Prostate gland (tissue), 2 donors: ENCODE results near the gene IL33.

Source experiments
- POLR2A ChIP-seq: fragments of 450-650 bp; IDR thresholded peaks from one replicate; pipeline ENCODE4 v1.6.1; 2016; ENCODE audit warnings: antibody characterized with exemption, mild to moderate bottlenecking
- TF ChIP-seq, protein P1 (sequence below), 4 experiments: fragments of 200-600 bp in 2 of 4; fragments of 450-650 bp in 2 of 4; sonication (generic) in 2 of 4; IDR thresholded peaks; 1 replicate in 3 of 4; 2 replicates in 1 of 4; pipeline ENCODE4 v1.5.1; 2016 to 2019; ENCODE audit warnings: antibody characterized with exemption in 4 of 4, mild to moderate bottlenecking in 2 of 4, moderate library complexity in 2 of 4

DNA sequence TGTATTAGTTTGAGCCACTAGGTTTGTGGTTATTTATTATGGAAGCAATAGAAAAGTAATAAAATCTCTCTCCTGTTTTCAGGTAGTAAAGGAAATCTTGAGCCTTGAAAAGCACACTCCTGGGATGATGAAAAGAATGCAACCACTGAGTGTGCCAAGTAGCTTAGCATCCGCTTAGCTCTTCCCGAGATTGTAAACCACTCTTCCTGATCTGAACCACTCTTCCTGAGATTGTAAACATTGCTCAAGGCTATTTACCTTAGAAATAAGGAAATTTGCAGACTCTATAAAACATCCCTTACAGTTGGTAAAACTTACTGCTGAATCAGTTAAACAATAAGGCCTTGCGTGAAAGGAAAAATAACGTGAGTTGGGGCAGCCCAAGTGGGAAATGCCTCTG, 17.4 kb upstream of the IL33 start:
- TF ChIP-seq, protein P1, sequence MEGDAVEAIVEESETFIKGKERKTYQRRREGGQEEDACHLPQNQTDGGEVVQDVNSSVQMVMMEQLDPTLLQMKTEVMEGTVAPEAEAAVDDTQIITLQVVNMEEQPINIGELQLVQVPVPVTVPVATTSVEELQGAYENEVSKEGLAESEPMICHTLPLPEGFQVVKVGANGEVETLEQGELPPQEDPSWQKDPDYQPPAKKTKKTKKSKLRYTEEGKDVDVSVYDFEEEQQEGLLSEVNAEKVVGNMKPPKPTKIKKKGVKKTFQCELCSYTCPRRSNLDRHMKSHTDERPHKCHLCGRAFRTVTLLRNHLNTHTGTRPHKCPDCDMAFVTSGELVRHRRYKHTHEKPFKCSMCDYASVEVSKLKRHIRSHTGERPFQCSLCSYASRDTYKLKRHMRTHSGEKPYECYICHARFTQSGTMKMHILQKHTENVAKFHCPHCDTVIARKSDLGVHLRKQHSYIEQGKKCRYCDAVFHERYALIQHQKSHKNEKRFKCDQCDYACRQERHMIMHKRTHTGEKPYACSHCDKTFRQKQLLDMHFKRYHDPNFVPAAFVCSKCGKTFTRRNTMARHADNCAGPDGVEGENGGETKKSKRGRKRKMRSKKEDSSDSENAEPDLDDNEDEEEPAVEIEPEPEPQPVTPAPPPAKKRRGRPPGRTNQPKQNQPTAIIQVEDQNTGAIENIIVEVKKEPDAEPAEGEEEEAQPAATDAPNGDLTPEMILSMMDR (IDR thresholded peaks at IDR 0.05) = no peak
- TF ChIP-seq POLR2A = no peak
